Stimulated activated CD8-positive, alpha-beta memory T cell treated with anti-CD3 and anti-CD28 coated beads, Interleukin-15, amount 100 ng/mL, for 48 hours (primary cell): ENCODE measurements around the gene TBC1D2B.

Source experiments
- DNase-seq, 2 donors: peaks; one replicate each; pipeline ENCODE4 v3.0.0-alpha.2; 2020; ENCODE audit warnings: low read depth in 2 of 2

The TBC1D2B gene

DNA sequence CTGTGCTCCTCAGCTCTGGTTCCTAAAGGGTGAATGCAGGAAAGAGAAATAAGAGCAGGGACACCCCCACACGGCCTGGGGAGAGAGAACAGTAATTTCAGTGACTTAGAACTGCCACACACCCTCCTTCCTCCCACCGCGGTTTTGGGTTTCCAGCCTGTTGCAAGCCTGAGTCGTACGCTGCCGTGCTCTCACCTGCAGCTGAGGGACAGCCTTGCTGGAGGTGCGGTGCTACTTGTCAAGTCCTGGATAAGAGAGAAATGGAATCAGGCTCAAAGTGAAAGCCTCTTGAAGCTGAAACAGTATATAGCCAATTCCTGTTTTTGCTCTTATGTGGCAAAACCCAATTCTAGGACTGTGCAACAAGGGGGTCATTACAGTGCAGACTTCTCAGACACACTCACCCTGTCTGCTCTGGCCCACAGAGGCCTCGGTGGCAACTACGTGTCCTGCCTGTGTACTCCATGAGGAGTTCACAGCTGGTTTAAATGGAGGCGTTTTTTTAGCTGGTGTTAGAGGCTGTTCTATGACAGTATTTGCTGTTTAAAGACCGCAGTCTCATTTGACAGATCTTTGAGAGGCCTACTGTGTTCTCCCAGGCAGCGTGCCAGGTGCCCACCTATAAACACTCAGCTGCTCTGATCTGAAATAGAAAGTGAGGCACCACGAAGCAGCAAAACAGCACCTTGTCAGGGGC is 42.9 kb downstream of the TBC1D2B start:
- DNase-seq = peak; percentile 79 to 82

DNA sequence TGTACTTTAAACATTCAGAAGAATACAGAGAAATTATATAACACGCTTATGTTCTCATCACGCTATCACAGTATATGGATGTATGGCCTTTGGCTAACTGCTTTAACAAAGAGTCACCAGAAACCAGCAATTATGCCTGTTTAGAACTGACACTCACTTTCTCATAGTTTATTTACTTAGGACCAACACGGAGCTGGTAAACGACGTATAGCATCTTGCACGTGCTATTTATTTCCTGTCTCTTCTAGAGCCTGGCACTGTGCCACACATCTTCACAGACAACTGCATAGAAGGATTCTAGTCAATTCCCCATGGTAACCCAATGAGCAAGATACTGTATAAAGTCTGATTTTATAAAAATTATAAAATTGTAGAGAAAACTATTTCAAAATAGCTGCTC is 43.6 kb downstream of the TBC1D2B start:
- no peak for DNase-seq

DNA sequence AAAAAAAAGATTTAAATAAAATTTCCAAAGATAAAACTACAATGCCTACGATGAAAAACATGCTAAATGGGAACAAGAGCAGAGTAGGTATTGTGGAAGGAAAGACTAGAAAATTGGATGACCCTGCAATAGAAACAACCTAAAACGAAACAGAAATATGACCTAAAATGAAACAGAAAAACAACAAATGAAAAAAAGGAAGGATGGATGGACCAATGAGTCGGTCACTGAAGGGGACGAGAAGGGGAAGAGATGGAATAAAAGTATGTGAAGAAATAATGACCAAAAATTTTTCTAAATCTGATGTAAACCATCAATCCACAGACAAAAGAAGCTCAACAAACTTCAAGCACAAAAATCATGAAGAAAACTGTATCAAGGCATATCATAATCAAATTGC is 44.8 kb downstream of the TBC1D2B start:
- DNase-seq = no peak

DNA sequence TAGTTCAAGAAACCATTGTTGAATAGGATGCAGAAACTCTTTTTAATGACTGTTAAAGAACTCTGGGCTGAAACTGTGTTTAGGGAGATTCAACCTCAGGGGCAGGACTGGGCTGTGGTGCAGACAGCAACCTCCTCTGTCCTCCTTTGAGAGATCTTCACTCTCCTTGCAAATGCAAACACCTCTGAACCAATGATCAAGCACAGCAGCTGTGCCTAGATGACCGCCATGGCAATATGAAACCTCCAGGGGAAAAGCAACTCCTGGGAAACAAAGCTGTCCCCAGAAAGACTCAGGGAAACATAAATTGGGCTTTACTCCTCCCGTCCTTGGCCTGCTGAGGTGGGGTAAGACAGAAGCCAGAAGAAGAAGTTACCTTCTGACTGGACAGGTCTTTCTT is 52.6 kb downstream of the TBC1D2B start:
- DNase-seq = no peak

DNA sequence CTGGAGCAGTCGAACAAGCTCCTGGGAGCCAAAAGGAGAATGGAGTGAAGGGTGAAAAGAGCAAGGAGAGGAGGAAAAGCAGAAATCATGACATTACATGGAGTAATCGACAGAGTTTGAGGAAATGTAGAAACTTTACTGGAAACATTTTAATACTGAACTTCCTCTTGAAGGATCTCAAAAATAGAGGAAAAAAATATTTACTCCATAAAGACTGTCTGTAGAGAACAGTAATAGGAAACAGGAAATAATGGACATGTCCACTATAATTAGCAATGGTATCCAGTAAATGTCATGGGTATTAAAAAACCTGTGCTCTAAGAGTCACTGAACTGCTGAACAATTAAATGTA is 53.0 kb downstream of the TBC1D2B start:
- DNase-seq = no peak

DNA sequence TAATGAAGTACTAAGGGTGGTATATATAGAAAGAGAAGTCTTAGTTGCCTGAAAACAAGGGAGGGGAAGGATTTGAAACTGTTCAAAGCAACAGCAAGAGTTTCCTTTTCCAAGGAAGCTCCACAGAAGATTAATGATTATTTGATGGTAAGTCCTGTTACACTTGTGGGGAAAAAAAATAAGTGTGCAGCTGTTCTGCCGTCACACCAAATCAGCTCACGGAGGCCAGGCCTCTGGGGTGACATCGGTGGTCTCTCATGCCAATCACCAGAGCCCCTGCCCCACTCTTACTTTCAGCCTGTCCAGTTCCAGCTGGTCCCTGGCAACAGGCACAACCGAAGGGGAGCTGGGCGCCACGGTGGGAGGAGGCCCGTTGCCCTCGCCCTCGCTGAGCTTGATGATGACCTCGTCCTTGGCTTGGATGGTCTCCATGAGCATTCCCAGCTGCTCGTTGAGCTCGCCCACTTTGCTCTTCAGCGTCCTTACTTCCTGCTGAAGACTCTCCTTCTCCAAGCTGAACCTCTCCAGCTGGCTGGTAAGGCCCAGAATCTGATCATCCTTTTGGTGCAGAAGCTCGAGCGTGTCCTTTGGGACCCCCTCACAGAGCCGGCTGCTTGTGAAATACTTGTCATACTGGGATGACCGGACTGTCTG is 53.5 kb downstream of the TBC1D2B start:
- DNase-seq = no peak

DNA sequence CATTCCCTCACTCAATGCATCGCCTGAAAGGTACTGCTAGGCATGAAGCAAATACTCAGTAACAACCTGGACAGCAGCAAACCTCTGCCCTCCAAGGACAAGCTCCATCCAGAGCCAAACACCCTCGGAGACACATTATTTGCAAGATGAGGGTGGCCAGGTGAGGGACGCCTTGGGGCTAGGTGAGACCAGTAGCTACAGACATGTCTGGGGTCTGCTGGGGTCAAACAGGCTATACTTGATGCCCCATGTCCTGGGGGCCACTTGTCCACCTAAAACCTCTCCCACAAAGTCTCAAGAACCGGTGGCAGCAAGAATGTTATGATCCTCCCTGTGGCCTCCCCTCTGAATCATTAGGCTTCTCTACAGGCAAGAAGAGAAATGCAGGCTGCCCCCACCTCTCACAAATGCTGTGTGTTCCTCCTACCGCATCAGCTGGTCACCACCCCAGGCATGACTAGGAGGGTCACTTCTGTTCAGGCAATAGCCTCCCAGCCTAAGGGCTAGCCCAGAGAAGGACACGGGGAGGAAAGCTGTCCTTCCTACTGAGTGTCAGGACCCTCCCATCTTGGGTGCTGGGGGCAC is 54.3 kb downstream of the TBC1D2B start:
- DNase-seq = no peak

DNA sequence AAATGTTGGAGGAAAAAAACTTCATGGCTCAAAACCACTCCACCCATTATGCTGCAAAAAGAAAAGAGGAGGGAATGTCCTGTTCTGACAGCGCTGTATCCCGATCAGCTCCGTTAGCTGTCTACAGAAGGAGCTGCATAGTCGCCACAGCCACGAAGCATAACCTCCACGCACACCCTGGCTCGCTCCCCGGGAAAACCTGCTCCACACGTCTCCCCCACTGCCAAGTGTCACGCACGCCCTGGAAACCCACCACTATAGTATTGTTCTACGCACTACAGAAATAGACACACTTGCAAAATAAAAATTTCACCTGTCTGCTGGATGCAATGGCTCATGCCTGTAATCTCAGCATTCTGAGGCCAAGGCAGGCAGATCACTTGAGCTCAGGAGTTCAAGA is 55.8 kb downstream of the TBC1D2B start:
- no peak for DNase-seq

DNA sequence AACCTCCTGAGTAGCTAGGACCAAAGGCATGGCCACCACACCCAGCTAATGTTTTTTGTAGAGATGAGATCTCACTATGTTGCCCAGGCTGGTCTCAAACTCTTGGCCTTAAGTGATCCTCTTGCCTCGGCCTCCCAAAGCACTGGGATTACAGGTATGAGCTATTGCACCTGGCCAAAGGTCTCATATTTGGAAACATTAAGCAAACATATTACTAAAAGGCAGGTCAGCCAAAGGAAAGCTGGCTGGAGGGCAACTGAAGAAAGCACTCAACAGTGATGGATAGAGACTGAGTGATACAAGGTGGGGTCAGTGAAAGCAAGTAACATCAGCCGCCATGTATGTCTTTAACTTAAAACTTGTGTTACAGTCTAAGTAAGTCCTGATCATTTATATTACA is 57.5 kb downstream of the TBC1D2B start:
- no peak for DNase-seq

DNA sequence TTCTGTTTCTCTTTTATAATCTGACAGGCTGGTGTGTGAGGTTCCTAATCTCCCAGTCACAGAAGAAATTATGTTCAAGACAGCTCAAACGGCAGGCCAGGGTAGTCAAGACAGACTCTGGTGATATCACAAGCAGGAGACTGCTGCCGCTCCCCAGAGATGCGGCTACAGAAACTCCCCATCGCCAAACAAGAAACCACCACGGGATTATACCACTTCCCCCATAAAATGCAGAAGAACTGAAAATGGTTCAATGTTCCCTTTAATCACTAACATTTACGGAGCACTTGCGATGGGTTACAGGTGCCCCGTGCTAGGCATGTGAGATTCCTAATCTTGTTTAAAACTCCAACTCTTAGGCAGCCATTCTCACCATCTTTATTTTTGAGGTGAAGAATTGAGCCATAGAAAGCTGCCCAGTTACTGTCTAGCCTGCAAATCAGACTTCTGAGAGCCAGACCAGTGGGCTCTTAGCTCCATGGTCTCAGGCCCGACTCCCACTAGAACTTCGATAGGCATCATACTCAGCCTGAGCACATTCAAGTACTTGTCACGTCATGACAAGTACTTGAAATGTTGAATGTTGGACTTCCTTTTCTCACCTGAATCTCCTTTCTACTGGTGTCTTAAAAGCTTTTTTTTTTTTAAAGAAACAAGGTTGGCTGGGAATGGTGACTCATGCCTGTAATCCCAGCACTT is 58.4 kb downstream of the TBC1D2B start:
- DNase-seq = no peak

DNA sequence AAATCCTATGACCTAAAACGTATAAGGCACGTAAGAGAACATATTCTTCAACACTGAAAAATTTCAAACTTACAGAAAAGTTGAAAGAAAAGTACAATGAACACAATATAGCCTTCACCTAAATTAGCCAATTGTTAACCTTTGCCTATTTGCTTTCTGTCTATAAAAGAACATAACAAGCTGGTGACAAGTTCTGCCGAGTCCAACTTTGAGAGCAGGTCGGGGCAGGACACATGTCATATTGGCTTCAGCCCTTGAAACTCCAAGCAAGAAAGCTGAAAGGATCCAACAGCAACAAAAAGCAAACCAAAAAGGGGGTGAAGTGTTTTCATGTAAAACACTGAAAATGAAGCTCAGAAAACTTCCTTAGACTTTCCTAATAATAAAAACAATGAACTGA is 59.1 kb downstream of the TBC1D2B start:
- DNase-seq = no peak

DNA sequence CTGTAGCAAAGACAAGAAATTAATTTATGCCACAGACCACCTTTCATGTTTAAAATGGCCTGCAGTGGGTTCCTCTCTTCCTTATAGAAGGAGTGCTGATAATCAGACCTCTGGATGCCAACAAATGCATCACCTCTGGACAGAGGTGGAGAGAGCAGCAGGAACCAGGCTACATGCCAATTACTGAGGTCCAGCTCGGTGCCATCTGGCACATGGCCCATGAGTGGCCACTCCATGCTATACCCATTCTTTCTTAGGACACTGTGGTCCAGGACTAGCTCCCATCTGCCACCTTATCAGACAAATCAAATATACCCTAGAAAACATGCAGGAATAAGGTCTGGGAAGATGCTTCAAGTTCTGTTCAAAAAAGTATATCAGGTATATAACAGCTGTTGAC is 60.7 kb downstream of the TBC1D2B start:
- DNase-seq = no peak

DNA sequence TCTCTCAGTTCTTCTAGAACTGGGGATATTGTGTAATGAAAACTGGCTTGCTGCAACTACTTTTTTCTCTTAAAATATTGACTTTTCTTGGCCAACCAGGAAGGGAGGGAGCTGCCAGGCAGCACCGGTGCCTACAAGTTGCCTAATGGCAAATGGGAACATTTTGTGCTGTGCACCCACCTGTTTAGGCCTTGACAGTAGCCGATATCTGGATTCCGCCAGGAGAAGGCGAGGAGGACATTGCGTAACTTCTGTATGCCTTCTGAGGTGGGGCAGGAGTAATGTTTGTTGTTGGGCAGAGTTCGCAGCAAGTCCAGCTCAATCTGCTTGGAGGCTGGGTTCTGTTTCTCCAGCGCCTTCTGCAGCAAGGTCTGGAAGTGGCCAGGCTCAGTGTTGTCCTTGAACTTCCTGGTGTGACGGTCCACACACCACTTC is 64.9 kb downstream of the TBC1D2B start:
- DNase-seq = no peak

DNA sequence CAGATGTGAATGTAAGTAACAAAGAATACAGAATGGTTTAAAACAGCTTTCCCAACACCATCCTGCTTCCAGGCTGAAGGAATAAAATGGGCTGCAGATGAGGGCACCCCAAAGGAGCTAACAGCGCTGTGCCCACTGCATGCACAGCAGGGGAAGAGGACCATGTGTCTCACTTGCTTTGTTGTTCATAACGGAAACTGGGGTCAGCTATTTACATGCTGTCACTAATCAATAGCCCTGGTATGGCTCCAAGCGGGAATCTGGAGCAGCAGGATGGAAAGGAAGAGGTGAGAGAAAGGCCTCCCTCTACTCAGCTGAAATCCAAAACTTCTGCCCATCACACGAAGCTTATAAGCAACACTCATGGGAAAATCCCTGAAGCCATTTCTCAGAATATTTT is 67.4 kb downstream of the TBC1D2B start:
- DNase-seq = no peak

DNA sequence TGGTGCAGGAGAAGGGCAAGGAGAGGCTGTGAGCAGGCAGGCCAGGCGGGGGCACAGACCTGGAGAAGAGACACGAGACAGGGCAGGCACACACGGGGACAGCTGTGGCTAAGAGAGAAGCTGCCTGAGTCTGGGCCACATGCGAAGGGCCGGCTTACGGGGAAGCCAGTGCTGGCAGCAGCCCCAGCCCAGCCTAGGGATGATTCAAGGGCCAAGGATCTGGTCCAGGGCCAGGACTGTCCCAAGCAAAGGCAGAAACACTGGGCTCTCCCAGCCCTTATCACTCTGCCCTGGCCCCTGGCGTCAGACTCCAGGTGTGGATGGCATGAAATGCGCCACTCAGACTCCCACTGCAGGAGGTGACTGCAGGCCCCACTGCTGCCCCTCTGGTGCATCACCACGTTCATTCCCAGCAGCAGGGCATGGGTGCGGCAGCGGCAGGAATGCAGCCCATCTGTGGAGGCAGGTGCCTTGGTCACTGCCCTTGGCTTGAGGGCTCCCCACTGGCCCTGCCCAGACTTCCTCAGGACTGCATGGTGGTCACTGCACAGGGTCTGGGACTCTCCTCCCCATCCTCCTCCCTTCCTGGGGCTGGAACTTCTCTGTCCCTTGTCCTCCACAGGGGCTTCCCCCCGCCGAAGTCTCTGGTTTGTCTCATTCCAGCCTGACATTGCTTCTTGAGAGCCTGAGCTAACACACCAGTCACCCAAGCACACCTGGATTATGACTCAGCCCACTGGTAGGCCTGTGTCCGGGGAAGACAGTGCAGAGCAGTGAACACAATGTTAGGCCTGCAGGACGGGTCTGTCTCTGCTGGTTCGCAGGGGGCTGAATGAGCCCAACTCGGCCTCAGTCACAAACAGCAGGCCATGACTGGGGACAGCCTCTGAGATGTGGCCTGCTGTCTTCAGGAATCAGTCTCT is 69.3 kb downstream of the TBC1D2B start:
- no peak for DNase-seq

DNA sequence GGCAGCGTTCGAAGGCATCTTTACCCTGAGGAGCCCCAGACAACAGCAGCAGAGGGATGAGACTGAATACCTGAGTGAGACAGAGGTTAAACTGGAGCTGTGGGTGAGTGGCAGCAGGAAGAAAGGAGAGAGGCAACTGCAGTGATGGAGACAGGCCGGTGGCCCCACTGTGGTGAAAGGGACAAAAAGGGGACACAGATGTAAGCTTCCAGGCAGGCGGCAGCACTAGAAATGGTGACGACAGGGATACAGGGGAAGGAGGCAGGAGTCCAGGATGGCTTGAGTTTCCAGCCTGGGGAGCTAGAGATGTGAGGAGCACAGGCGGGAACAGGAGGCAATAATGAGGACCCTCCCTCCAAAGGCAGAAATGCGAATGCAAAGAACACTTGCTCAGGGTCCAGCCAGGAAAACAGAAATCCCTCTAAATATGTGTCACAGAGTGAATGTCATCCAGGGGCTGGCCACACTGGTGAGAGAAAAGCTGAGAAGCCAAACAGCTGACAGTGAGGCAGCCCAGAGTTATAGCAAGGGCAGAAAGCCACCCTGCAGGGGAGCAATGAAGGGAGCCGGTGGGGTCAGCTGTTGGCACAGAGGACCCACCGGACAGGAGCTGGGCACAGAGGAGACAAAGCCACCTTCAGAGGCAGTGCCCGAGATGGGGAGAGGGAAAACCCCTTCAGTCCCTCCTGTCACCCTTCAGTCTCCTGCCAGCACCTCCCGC is 70.1 kb downstream of the TBC1D2B start:
- DNase-seq = no peak

DNA sequence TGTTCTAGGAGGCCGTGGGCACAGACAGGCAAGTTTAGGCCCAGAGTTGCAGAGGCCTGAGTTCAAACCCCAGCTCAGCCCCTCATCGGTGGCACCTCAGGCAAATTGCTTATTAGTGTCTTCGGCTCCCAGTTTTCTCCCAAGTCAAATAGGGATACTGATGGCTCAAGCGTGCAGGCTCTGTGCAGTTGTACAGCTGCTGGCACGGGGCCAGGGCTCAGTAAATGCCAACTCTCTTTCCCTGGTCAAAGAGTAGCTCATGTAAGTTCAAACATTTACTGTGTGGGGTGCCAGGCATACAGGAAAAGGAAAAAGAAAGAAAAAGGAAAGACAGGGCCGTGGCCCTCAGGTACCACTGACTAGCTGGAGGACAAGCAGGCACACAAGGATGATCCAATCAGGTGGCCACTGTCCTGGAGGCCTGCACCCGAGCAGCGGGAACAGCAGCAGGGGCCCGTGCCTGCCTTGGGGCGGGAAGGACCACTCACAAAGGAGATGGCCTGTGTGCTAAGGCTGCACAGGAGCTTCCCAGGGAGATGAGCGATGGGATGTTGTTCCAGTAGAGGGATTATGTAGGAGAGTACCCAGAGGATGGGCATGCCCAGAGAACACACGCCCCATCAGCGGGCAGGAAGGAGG is 70.8 kb downstream of the TBC1D2B start:
- no peak for DNase-seq

DNA sequence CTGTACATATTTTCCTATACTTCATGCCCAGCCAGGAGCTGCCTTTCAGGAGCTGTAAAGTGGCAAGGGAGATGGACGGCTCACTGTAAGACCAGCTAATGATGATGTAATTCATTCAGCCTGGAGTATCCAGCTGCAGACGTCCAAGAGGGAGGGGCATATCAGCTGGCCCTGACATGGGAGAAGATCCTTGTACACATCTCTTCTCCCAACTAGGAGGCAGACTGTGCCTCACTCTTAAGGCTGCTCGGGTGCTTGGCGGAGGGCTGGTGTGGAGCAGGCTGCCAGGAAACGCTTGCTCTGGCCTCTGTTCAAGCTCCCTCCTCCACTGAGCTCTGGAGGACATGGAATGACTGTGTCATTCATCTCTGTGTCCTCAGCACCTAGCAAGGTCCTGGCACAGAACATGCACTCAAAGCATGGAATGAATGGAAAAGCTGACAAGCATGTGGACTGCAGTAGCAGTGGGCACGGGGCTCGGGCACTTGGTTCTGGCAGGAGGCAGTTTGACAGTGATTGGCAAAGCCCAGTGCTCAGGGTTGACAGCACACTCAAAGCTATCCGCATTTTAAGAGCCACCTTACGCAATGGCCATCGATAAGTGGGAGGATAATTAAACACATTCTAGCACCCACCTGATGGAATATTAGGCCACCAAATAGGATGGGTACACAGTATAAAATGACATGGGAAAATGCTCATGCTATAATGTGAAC is 72.4 kb downstream of the TBC1D2B start:
- DNase-seq = no peak

DNA sequence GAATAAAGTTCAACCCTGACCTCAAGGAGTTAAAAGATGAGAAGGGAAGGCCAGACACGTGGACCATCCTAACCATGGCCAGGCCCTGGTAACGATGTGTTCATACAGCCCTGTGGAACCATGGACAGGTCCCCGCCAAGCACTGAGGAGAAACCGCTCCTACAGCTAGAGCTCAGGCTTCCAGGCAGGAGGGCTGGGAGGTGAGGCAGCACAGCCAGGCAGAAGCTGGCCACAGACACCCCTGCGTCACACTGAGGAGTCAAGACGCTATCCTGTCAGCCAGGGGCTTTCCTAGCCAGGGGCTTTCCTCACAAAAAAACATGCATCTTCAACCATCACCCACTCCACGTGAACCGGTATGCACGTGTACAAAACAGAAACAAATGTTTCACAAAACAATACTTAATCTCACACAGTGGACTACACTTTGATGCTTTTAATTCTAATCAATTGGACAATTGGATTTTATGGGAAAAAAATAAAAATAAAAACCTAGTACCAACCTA is 73.2 kb downstream of the TBC1D2B start:
- DNase-seq = no peak

DNA sequence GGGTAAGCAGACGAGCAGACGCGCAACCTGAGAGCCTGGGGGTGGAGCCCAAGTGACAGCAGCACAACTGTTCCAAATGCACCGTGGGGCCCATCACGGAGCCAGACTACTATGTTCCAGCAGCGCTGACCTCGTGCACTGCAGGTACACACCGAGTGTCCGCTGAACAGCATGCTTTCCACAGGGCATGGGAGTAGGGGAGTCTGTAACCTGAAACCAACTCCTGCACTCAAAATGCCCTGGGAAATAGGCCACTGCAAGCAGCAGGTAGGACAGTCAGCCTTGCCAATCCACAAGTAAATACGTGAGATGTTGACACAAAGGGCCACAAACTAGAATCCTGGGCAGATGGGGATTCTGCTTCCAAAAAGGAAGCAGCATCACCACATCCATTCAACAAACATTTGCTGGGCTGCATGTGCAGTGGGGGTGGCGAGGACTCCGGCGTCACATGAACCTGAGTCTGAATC is 73.9 kb downstream of the TBC1D2B start:
- no peak for DNase-seq
